ENCODE measurements around the gene IRF8.

DNA sequence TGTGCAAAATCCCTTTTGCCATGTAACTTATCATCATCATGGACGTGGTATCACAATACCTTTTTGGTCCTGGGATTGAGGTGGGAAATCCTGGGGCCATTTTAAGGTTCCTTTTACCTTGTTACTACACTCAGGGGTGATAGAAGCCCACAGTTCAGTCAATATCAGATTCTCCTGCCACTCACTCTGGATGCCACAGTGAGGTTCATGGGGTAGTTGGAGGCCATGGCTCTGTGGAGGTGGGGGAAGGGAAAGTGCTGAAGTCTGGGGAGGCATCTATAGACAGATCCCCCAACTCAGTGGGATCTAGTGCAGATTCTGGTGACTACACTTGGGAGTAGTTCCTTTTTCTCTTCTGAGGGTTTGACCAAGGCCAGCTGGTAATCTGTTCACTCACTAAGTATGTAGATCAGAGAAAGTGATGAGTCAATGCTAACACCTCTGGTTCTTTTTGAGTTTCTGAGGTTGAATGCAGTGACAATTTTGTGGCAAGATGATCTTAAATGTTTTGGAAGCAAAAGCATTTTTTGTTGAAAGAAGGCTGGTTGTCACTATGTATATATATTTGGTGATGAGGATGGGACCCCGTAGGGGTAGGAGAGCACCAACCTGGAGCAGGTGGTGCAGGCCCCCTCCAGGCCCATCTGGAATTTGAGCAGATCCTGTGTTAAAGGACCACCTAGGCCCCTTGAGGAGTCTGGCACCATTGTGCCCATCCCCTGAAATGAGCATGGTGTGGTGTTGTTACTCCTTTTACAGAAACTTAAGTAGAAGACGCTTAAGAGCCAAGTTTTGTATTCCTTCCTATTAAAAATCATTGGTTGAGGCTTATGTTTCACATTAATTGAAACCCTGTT is 18.8 kb upstream of the IRF8 start:
- TF ChIP-seq, protein P1, sequence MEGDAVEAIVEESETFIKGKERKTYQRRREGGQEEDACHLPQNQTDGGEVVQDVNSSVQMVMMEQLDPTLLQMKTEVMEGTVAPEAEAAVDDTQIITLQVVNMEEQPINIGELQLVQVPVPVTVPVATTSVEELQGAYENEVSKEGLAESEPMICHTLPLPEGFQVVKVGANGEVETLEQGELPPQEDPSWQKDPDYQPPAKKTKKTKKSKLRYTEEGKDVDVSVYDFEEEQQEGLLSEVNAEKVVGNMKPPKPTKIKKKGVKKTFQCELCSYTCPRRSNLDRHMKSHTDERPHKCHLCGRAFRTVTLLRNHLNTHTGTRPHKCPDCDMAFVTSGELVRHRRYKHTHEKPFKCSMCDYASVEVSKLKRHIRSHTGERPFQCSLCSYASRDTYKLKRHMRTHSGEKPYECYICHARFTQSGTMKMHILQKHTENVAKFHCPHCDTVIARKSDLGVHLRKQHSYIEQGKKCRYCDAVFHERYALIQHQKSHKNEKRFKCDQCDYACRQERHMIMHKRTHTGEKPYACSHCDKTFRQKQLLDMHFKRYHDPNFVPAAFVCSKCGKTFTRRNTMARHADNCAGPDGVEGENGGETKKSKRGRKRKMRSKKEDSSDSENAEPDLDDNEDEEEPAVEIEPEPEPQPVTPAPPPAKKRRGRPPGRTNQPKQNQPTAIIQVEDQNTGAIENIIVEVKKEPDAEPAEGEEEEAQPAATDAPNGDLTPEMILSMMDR (conservative IDR thresholded peaks at IDR 0.05; ENCODE audit: low read length), result no peak
- TF ChIP-seq EZH2phosphoT487 (IDR thresholded peaks at IDR 0.05; ENCODE audit: borderline replicate concordance), result no peak
